GM04503 (cell line): ENCODE data around the gene CRAMP1.
"Not testable (repeated sequence)": the region's sequence is repeated elsewhere in the genome, so short reads cannot be mapped to it uniquely, and the experiment has no call there.

Source experiments
- DNase-seq: peaks from one replicate; pipeline ENCODE4 v3.0.0-alpha.2; 2012; ENCODE audit warnings: low read depth

The CRAMP1 gene

DNA sequence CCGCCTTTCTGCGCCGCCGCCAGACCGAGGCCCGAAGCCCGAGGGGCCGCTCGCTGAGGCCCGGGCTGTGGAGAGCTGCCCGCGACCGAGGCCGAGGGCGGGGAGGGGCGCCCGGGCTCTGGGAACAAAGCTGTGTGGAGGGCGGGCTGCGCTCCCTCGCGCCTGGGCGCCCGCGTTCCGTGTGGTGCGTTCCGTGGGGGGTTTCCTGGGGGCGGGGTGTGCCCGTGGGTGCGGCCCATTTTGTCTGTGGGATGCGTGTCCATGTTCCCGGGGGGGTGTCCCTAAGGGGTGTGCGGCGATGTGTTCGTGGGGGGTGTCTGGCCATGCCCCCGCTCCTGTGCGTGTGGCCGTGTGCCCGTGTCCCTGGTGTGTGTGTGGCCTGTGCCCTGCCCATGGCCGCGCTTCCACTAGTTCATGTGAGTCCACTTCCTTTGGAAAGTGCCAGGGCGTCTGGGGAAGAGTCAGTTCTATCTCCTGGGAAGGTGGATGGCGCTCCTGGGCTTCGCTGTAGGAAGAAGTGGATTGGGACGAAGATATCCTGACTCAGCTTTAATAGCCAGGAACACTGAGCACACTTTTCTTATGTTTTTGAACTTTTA lies 66.4 kb downstream of the CRAMP1 start:
- no peak for DNase-seq

DNA sequence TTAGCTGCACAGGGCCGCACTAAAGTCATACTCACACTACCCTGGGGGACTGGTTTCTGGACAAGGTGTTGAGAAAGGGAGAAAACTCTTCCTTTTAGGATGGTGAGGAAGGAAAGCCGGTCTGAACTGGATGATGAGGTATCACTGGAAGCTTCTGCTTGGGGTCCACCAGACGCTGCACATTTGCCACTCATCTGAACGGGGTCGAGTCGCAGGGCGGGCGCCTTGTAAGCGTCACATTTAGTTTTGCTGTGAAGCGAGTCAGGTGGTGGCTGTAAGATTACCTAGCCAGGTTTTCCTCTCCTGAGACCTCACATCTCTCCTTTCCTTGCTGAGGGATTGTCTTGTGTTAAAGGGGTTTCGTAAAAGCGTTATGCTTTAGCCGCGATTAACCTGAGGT lies 68.2 kb downstream of the CRAMP1 start:
- DNase-seq: no peak

DNA sequence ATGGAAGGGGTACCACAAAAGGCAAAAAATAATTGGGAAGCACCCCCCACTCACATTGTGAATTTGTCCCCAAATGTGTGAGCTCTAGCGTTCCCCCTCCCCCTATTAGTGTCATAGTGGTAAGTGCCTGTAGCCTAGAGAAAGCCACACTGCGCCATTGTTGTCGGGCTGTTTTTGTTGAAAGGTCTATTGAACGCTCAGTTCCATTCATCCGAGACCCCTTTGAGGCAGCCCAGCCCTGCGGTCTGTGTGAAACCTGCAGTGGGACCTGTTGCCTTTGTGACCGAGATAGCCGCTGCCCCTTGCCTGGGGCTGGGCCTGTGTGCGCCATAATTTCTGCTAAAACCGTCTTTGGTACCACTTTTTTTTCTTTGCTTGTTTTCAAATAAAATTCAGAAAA lies 68.9 kb downstream of the CRAMP1 start:
- DNase-seq: no peak

DNA sequence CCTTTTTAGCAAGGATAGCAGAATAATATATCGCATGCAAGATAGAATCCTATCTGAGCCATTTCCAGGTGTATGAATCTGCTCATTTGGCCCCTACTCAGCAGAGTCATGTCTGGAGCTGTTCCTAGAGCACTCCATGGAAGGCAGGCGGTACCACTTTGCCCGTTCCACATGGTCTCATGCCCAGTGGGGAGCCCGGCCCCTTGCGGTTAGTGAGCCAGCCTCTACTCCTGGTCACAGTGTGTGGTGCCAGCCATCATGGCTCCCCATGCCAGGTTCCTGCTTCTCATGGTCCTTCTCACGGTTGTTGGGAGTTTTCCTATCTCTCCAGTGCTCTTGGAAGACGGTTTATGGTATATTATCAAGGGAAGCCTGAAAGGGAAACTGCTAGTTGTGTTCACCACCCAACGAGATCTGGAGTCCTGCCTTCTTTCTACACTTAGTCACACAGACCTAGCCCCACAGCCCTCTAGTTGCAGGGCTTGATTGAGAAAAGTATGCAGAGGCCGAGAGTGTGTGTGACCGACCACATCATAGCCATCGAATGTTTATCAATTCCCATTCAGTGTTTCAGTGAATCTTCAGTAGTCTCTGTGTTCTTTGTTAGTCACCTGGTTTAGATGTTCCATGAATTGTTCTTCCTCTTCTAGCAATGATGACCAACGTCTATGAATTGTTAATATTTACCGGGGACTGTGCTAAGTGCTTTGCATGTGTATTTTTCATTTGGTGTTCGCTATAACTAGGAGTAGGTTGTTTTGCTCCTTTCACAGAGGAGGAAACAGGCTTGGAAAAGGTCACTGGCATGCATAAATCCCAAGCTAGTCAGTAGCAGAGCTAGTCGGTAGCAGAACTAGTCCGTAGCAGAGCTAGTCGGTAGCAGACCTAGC lies 75.5 kb downstream of the CRAMP1 start:
- DNase-seq: no peak

DNA sequence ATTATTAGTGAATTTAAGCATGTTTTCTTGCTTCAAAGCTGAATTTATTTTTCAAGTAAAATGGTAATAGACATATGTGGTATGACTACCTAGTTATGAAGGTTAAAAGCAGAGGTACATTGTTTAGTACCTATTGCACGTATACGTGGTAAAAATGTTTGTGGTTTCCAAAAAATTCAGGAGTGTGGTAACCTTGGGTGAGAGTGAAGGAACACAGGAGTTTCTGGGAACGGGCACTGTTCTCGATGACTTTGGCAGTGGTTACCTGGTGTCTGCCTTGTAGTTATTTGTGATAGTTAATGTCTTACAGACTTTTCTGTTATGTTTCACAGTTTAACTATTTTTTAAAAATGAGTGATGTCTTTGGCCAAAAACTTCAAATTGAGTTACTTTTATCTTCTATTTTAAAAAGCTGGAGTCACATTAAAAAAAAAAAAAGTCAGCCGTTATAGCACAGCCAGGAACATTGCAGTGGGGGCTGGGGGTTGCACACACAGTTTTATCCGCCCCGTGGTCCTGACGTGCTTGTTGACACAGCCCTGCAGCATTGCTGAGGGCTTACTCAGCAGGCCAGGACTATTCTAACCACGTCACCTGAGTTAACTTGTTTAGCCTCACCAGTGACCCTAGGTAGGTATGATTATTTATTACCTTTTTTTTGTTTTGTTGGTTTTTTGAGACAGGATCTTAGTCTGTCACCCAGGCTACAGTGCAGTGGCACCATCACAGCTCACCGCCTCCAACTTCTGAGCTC lies 76.8 kb downstream of the CRAMP1 start:
- no peak for DNase-seq

DNA sequence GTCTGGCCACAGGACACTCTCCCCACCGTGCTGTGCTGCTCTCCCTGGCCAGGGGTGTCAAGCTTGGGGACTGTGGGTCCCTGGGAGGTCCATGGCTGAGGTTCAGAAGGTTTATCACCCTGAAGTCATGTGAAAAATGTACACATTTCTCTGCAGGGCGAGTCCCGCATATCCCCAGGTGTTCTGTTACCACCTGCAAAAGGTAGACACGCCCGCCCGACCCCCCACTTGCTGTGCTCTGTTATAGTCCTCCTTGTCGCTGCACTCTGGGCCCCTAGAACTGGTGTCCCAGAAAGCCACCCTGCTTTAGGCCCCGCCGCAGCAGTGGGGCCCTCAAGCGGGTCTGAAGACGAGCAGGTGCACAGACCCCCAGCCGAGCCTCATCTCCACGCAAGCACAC lies 77.7 kb downstream of the CRAMP1 start:
- DNase-seq: no peak

DNA sequence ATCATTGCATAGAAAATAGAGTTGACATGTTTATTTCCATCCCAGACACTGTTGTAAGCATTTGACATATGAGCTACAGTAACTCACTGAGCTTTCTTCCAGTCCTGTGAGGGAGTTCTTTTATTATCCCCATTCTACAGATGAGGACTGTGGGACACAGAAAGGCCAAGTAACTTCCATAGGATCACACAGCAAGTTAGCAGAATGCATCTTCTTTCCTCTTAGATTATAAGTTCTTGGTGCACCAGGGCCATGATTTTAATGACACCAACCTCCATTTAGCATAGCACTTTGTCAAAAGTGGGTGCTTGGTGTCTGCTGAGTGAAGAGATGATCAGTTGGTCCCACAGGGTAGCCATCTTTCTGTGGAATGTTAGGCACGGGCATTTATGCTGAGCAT lies 78.7 kb downstream of the CRAMP1 start:
- no peak for DNase-seq

DNA sequence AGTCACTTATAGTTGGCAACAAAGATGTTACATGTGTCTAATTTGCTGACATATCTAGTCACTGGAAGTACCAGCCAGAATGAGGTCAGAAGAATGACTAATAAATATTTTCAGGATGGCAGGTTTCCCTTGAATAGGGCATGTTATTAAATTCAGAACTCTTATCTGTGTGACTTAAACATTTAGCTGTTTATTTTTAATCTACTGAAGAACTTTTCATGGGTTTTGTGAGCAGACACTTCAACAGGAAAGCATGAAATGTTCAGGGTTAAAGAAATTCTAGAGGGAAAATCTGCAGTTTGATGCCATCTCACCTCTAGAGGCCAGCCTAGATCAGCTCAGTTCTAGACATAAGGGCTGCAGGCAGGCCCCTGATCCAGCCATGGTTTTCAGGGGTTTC lies 79.1 kb downstream of the CRAMP1 start:
- no peak for DNase-seq

DNA sequence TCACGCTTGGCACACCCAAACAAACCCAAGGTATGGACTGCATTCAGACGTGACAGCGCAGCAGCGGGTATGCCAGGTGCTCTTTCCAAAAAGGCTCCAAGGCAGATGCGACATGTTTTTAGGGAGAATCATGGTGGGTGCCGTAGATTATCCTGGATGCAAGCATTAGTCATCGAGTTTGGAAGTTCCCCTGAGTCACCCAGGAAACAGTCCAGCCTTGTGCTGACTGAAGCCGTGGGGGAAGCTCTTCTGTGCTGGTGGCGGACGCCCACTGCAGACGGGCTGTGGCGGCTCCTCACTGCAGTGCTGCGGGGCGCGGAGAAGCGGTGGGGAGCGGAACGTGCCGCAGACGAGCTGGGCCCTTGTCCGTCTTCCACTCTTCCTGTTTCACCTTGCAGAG lies 79.8 kb downstream of the CRAMP1 start:
- DNase-seq: no peak

DNA sequence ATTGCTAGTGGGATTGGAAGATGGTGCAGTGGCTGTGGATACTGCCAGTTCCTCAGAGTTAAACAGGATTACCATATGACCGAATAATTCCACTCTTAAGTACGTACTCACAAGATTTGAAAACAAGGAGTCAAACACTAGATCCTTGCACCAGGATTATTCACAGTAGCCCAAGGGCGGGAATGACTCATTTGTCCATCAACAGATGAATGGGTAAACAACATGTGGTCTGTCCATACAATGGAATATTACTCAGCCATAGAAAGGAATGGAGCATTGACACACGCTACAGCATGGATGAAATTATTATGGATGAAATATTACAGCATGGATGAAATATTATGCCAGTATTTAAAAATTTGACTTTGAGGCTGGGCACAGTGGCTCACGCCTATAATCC lies 84.7 kb downstream of the CRAMP1 start:
- DNase-seq: no peak

DNA sequence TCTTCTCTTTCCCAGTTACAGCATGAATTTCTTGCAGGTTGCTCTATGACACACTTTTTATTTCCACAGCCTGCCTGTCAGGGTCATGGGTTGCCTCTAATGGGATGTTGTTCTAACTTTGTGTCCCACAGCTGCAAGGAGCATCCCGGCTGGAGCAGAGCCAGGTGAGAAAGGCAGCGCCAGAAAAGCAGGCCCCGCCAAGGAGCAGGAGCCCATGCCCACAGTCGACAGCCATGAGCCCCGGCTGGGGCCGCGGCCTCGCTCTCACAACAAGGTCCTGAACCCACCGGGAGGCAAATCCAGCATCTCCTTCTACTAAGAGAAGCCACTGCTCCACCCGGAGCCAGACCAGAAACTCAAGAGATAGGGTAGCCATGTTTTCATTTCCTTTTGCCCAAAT lies 86.5 kb downstream of the CRAMP1 start:
- no peak for DNase-seq

DNA sequence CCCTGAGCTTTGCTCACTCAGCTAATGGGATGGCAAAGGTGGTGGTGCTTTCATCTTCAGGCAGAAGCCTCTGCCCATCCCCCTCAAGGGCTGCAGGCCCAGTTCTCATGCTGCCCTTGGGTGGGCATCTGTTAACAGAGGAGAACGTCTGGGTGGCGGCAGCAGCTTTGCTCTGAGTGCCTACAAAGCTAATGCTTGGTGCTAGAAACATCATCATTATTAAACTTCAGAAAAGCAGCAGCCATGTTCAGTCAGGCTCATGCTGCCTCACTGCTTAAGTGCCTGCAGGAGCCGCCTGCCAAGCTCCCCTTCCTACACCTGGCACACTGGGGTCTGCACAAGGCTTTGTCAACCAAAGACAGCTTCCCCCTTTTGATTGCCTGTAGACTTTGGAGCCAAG lies 88.1 kb downstream of the CRAMP1 start:
- no peak for DNase-seq

DNA sequence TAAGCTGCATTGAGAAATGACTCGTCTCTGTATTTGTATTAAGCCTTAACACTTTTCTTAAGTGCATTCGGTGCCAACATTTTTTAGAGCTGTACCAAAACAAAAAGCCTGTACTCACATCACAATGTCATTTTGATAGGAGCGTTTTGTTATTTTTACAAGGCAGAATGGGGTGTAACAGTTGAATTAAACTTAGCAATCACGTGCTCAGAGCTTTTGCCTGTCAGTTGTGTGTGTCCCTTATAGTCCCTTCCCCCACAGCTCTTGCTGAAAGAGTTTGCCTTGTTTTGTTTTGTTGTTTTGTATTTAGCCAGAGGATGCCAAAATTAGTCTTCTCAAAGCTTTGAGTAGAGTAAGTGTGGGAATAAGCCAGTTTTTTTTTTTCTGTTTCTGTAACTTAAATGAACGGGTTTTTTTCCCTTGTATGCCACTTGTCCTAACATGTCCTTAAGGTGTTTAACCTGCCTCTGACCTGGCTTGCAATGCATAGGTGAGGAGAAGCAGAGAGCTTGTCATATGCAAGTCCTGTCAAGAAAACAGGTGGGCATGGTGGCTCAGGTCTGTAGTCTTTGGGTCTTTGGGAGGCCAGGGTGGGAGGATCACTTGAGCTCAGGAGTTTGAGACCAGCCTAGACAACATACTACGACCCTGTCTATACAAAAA lies 89.2 kb downstream of the CRAMP1 start:
- DNase-seq: no peak

DNA sequence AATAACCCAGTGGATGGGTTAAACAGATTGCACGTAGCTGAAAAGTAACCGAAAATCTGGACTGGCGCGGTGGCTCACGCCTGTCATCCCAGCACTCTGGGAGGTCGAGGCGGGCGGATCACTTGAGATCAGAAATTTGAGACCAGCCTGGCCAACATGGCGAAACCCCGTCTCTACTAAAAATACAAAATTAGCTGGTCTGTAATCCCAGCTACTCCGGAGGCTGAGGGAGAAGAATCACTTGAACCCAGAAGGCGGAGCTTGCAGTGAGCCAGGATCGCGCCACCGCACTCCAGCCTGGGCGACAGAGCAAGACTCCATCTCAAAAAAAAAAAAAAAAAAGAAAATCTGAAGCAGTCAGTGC lies 93.1 kb downstream of the CRAMP1 start:
- DNase-seq: not testable (repeated sequence)

DNA sequence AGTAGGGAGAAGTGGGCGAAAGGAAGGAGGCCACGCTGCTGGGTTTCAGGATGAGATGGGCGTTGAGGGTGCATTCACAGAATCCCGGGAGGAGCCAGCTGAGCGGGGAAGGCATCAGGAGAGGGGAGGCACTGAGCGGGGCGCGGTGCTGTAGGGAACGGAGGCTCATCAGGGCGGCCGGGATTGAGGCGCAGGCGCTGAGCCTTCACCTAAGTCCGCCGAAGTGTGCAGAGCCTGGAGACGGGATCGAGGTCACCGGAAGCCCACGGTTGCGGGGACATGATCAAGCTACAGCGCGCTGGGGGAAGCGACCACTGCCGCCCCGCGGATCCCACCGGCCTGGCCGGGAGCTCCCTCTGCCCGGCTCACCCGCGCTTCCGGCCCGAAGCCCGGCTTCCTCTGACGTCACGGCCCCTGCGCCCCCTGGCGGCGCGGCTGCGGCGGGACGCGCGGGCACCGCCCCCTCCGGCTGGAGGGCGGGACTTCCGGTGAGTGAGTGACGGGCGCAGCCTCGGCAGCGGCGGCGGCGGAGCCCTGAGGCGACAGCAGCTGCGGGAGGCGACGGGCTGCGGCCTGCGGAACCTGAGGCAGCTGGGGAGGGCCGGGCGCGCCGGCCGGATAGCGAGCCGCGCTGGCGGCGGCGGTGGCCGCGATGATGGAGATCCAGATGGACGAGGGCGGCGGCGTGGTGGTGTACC lies 93.7 kb downstream of the CRAMP1 start, which contains the start of gene MAPK8IP3:
Gene MAPK8IP3 (plus strand): TSS at position 508 of the 698 bp plus-strand sequence. CDS start 145 bp downstream, at position 653.
- DNase-seq: no peak

DNA sequence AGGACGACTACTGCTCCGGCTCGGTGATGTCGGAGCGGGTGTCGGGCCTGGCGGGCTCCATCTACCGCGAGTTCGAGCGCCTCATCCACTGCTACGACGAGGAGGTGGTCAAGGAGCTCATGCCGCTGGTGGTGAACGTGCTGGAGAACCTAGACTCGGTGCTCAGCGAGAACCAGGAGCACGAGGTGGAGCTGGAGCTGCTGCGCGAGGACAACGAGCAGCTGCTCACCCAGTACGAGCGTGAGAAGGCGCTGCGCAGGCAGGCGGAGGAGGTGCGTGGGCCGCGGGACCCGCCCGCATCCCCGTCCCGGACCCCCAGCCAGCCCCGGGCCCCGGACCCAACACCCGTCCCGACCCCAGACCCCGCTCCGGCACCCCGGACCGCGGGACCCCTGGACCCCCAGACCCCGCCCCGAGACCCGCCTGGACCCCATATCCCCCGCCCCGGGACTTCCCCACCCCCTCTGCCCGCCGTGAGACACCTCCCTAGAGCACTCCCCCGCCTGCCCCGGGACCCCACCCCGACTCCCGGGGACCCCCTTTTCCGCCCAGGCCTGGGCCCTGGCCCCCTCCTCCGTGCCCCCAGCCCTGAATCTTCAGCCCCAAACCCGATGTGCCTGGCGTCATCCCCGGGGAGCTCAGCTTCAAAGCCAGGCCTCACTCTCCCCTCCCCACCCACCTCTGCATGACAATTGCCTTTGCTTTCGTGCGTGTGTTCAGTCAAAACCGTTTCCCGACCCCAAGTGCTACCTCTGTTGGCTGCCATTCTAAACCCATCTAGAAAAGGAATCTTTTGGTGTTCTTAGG lies 94.4 kb downstream of the CRAMP1 start:
- DNase-seq: no peak

DNA sequence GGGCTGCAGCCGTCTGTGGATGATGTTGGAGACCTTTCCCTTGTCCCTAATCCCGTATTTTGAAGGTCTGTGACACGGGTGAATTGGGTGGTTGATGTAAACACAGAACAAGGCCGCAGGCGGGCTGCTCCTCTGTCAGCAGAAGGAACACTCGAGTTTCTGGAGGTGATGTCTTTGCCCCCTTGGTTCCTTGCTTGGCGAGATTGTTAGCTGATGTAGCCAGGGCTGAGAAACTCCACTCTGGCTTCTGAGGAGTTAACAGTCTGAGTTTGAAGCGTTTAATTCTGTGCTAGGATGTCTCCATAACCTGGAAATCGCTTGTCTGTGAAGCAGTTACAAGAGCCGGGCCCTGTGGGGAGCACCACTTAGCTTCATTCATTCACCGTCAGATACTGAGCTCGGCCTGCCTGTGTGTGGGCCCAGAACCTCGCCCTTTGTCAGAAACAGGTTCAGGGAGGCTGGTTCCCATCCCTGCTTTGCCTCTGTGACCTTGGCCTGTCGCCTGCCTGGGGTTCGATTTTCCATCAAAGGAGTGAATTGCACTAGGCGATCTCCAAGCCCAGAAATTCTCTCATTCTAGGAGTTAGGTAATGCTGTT lies 95.1 kb downstream of the CRAMP1 start:
- no peak for DNase-seq

DNA sequence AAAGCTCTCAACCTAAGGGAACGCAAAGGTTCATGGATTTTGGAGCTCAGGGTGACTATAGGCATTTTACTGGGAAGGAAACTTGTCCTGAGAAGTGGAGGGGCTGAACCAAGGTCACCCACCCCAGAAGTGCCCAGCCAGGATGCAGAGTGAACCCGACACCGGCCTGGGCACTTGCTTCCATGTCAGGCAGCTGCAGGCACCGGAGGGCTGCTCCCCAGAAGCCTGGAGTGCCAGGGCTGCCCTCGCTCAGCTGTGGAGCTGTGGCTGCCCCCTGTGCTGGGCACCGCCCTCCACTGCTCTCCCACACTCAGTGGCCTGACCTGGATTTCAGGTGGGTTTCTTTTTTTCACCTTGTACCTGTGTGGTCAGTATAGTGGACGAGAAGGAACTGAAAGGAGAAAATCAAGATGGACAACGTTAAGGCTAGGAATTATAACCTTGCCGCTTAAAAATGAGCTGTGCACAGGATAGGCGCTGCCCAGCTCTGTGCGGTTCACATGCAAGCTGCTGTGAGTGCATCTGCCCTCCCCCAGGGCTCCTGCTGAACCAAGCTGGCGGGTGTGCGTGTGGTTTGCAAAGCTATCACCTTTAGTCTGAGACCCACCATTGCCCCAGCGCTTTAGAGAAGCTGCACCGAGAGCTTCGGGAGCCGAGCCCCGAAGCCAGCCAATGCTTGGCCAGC lies 96.1 kb downstream of the CRAMP1 start:
- no peak for DNase-seq

DNA sequence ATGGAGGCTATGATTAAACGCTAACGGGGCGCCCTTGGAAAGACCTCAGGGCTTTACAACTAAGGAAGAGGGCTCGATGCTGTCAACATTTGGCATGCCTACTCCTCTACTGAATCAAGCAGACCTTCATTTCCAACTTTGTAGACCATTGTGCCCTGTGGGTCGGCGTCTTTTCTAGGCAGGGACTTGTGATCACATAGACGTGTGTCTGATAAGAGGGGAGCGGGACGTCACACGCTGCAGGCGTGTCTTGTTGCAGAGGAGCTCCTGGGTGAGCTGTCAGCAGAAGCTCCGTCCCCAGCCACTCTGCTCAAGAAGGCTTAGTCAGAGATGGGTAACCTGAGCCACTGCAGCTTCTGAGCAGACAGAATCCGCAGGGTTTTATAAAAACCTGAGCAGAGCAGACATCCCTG lies 96.6 kb downstream of the CRAMP1 start:
- no peak for DNase-seq

DNA sequence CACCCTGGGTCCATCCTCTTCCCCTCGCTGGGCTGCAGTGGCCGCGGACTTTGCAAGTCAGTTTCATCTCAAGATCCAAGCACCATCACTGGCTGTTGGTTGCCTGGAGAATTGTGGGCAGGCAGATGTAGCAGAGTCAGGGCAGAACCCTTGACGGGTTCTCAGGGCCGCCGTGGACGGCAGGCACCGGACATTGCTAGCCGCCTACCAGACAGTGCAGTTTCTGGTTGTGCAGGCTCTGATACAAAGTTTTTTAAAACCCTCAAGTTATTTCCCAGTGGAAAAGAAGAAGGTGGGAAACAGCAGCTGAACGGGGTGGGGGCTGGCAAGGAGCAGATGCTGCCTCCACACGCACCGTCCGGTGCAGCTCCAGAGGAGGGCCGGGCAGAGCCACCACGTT lies 97.2 kb downstream of the CRAMP1 start:
- DNase-seq: no peak
